Body of pancreas (tissue), 4 donors: ENCODE results near the gene CAMKMT. TPM values are rescaled to one million over a fixed set of nuclear protein-coding genes. Genes with fewer than 3 reads are reported as not detected.

Experiments
- ATAC-seq: fragments of 150-250 bp; one replicate; pipeline ENCODE4 v1.9.1; 2016
- DNase-seq, 4 donors: peaks; one replicate each; pipeline ENCODE4 v3.0.0-alpha.2; 2019
- H3K27ac ChIP-seq, 4 donors: fragments of 200-600 bp; sonication (generic); 1 replicate in 3 of 4; 2 replicates in 1 of 4; pipeline versions ENCODE4 v1.5.1 to v1.6.1; 2016 to 2019; ENCODE audit warnings: mild to moderate bottlenecking in 1 of 4, mixed read lengths in 1 of 4, moderate library complexity in 1 of 4
- H3K27me3 ChIP-seq, 2 donors: fragments of 200-600 bp; sonication (generic); one replicate each; pipeline ENCODE4 v1.6.0; 2016; ENCODE audit warnings: mild to moderate bottlenecking in 1 of 2
- H3K36me3 ChIP-seq, 2 donors: fragments of 200-600 bp; sonication (generic); replicated peaks in 1 of 2; 2 replicates each; pipeline ENCODE4 v1.5.1; 2016; ENCODE audit warnings: low read depth in 2 of 2; ENCODE audit not compliant: insufficient read depth in 1 of 2
- H3K4me1 ChIP-seq: fragments of 200-600 bp; sonication (generic); one replicate; pipeline ENCODE4 v1.6.0; 2016
- H3K4me3 ChIP-seq, 2 donors: fragments of 200-600 bp; sonication (generic); 1 replicate in 1 of 2; 2 replicates in 1 of 2; pipeline ENCODE4 v1.5.1; 2016 to 2019
- H3K9me3 ChIP-seq, 3 donors: fragments of 200-600 bp; sonication (generic); 1 replicate in 2 of 3; 2 replicates in 1 of 3; pipeline ENCODE4 v1.5.1; 2016
- CTCF ChIP-seq, 7 experiments: fragments of 450-650 bp in 4 of 7; fragments of 200-600 bp in 3 of 7; sonication (generic) in 3 of 7; IDR thresholded peaks; one replicate each; pipeline ENCODE4 v1.5.1; 2016 to 2019; ENCODE audit warnings: antibody characterized with exemption in 7 of 7
- POLR2A ChIP-seq, 3 donors: fragments of 450-650 bp; IDR thresholded peaks; one replicate each; pipeline ENCODE4 v1.6.1; 2016; ENCODE audit warnings: antibody characterized with exemption in 3 of 3, mild to moderate bottlenecking in 2 of 3
- WGBS, 2 donors: methylation state at CpG; one replicate each; pipeline ENCODE4 v1.1.5; 2017; 5-methylcytosine and 5-hydroxymethylcytosine counted together
- intact Hi-C: fragments of 100-400 bp; cut with DNase I; formaldehyde crosslinking; loops from one replicate; pipeline ENCODE4 v1.15.1; 2023
- total RNA-seq, 2 donors: library from RNA; depleted of rRNA; stranded (reverse); fragments of >200 nt; gene quantifications; one replicate each; pipeline ENCODE4 v1.1.0, GENCODE V29; 2016

The CAMKMT gene
- total RNA-seq, 2 donors from 2014 or later: 18.4 to 23.4 TPM

- Histone ChIP-seq H3K27ac (peak overlapping the region in 2 of 4 donors; percentile 3 to 4), H3K4me3 (no peak overlapping the region), H3K36me3 (peaks cover 7 to 8% of the 10 kb centered on the region in 2 donors), H3K9me3 (no peaks in the 10 kb centered on the region), H3K4me1 (peaks cover 26% of the 10 kb centered on the region), H3K27me3 (no peaks in the 10 kb centered on the region)
- DNase-seq: no peak
- WGBS, 2 donors: 49 to 66% methylated on average over 2 of the region's 2 CpGs
- no peak for ATAC-seq
- intact Hi-C loops: no loop called here
- TF ChIP-seq CTCF (IDR thresholded peaks at IDR 0.05): no peak
Observed at GRCh38 chr2:44347526-44347925, 14.2 kb upstream of the CAMKMT start.

GRCh38 chr2:44348400-44348799 lies 13.3 kb upstream of the CAMKMT start:
- WGBS, 2 donors: 56 to 61% methylated on average over 2 of the region's 2 CpGs
- peaks cover 26% of the 10 kb centered on the region for H3K4me1 ChIP-seq
- no peaks in the 10 kb centered on the region for H3K9me3 ChIP-seq
- H3K4me3 ChIP-seq: no peak overlapping the region
- peaks cover 5 to 8% of the 10 kb centered on the region in 2 donors for H3K36me3 ChIP-seq
- H3K27me3 ChIP-seq: no peaks in the 10 kb centered on the region
- DNase-seq: no peak
- intact Hi-C loops: no loop called here
- ATAC-seq: no peak
- TF ChIP-seq CTCF (IDR thresholded peaks at IDR 0.05): no peak
- peak overlapping the region in 1 of 4 donors; percentile 19 for H3K27ac ChIP-seq

- H3K27me3 ChIP-seq: no peaks in the 10 kb centered on the region
- H3K27ac ChIP-seq: no peak overlapping the region
- H3K36me3 ChIP-seq: peaks cover 2 to 8% of the 10 kb centered on the region in 2 donors
- H3K4me1 ChIP-seq: peaks cover 26% of the 10 kb centered on the region
- H3K9me3 ChIP-seq: no peaks in the 10 kb centered on the region
- intact Hi-C loops: no loop called here
- no peak overlapping the region for H3K4me3 ChIP-seq
- no peak for ATAC-seq
- no peak for TF ChIP-seq CTCF (IDR thresholded peaks at IDR 0.05)
- no peak for TF ChIP-seq POLR2A (IDR thresholded peaks at IDR 0.05)
- DNase-seq: no peak
- 95 to 96% methylated on average over 10 of the region's 10 CpGs for WGBS, 2 donors
Observed at GRCh38 chr2:44349506-44349905, 12.2 kb upstream of the CAMKMT start.

- Histone ChIP-seq H3K9me3 (no peaks in the 10 kb centered on the region), H3K27ac (peak overlapping the region in 1 of 4 donors; percentile 11), H3K36me3 (no peaks in the 10 kb centered on the region), H3K4me1 (peaks cover 26% of the 10 kb centered on the region), H3K27me3 (no peaks in the 10 kb centered on the region), H3K4me3 (no peak overlapping the region)
- intact Hi-C loops: no loop called here
- ATAC-seq (peak; percentile 27), DNase-seq (no peak)
- WGBS, 2 donors: 89 to 97% methylated on average over 4 of the region's 4 CpGs
- TF ChIP-seq POLR2A (IDR thresholded peaks at IDR 0.05) (no peak), CTCF (IDR thresholded peaks at IDR 0.05) (no peak)
Observed at GRCh38 chr2:44351088-44351487, 10.7 kb upstream of the CAMKMT start.

- no peak for ATAC-seq
- no peak for DNase-seq
- WGBS, 2 donors: 90 to 100% methylated on average over 2 of the region's 2 CpGs
- H3K4me3 ChIP-seq: no peak overlapping the region
- no peaks in the 10 kb centered on the region for H3K36me3 ChIP-seq
- H3K27me3 ChIP-seq: no peaks in the 10 kb centered on the region
- H3K9me3 ChIP-seq: no peaks in the 10 kb centered on the region
- intact Hi-C loops: no loop called here
- TF ChIP-seq CTCF (IDR thresholded peaks at IDR 0.05) (no peak), POLR2A (IDR thresholded peaks at IDR 0.05) (no peak)
- H3K4me1 ChIP-seq: peaks cover 26% of the 10 kb centered on the region
- no peak overlapping the region for H3K27ac ChIP-seq
Observed at GRCh38 chr2:44351676-44352075, 10.1 kb upstream of the CAMKMT start.
